GM10847 (cell line): ENCODE results near the gene LRRC58.

Experiments
- POLR2A ChIP-seq: IDR thresholded peaks from 2 replicates; pipeline ENCODE4 v1.6.1; 2011; ENCODE audit not compliant: insufficient read length; ENCODE audit errors: extremely low read depth

LRRC58 gene

DNA sequence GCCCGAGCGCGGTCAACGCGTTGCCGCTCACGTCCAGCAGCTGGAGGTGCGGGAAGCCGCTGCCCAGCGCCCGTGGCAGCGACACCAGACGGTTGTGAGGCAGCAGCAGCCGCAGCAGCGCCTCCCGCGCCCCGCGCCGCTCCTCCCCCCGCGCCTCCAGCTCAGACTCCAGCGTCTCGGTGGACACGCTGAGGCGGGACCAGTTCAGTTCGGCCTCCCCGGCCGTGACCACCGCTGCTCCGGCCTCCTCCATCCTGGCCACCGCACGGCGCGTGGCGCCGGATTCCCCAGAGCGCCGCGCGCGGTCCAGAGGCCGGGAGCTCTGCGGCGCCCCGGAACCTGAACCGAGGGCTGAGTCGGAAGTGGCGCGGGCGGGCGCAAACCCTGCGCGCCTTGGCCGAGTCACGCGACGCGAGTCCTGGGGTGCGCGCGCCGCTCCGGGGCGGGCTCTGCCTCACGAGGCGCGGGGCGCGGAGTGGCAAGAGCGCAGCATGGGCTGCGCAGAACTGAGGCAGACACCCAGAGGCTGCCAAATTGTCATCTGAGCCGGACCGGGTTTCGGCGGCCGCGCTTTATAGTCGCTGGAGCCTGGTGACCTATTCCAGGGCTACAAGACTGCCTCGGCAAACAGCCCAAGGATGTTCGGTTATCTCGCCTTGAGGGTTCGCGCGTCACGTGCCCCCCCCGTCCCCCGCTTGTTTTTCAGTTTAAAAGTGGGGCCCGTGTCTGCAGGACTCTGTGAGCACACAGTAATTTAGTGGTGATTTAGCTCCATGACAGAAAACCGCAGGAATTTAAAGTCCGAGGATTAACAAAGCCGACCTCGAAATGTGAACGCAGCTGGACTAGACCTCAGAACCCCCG lies at the start of gene LRRC58:
Gene LRRC58 (minus strand): TSS at position 364 of the 864 bp plus-strand sequence. CDS start 111 bp downstream, at position 253.
- TF ChIP-seq POLR2A: peak; percentile 93

DNA sequence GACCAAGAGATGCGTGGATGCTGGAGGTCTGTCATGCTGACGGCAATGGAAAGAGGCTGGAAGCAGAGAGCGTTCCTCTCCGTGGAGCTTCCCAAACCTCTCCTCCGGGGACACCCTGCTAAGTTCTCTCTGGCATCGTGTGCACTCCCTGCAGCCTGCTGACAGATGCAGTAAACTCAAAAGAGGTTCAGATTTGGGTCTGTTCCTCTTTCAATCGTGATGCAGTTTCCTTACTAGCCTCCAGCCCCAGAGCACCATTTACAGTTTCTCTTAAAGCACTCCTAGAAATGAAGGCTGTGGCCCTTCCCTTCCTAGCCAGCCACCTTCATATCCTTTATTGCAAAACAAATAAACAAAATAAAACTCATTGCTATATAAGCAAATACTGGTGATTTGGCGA lies 47.3 kb upstream of the LRRC58 start:
- no peak for TF ChIP-seq POLR2A

DNA sequence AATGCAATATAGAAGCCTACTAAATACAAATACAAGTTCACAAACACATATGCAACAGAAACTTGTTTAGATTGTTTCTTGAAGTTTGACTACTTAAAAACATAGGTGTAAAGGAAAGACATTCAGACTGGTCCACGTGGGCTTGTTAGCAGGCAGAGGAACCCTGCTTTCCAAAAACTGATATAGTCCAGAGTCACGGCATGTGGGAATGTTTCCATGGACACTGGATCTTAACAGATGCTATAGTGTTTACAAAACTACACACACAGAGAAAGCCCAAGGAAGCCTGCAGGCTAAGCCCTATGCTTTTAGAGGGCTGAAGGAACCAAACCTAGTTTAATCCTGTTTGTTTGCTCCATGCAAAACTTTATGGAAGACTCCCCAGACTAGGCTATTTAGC lies 45.2 kb upstream of the LRRC58 start:
- no peak for TF ChIP-seq POLR2A

DNA sequence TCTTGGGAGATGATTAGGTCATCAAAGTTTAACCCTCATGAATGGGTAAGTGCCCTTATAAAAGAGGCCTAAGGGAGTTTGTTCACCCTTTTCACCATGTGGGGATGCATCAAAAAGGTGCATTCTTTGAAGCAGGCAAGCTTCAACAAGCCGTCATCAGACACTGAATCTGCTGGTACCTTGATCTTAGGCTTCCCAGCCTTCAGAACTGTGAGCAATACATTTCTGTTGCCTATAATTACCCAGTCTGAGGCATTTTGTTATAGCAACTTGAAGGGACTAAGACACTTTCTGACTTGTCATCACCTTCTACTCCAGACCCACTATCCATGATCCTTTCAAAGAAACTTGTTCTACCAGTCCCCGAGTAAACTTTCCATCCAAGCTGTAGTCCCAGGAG lies 44.6 kb upstream of the LRRC58 start:
- TF ChIP-seq POLR2A: no peak

DNA sequence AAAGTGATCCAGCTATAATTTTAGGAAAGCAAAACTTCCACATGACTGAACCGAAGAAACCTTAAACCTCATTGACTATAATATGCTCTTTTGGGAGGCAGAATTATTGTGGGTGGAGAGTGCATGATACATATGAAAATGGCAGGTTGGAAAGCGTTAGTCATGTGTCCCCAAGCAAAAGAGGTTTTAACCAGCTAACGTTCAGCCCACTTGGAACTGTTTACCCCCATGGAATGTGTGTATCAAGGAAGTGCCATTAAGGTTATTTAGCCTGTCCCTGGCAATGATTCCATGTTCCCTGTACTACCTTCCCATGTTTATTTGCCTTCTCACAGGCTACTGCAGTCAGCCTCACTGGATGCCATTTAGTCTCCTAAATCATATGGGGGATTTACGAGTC lies 44.1 kb upstream of the LRRC58 start:
- TF ChIP-seq POLR2A: no peak

DNA sequence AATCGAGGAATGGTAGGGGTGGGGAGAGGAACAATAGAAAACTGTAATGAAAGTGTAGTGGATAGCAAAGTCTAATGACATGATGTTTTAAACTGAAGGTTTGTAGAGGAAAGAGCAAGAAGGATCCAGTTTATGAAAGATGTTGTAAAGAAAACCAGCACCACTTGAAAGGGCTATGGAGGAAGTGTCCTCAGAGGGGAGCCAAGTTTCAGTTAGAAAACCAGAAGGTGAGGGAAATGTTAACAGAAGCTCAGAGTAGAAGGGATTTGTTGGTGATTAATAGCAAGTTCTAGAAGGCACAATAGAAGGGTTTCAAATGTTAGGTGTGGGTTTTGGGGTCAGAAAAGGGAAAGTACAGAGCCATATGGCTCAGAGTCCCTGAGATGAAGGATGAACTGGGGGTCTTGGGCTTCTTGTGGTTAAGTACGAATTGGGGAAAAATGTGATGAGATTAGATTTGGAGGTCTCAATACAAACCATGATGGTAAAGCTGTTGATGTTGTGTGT lies 33.8 kb upstream of the LRRC58 start:
- no peak for TF ChIP-seq POLR2A

DNA sequence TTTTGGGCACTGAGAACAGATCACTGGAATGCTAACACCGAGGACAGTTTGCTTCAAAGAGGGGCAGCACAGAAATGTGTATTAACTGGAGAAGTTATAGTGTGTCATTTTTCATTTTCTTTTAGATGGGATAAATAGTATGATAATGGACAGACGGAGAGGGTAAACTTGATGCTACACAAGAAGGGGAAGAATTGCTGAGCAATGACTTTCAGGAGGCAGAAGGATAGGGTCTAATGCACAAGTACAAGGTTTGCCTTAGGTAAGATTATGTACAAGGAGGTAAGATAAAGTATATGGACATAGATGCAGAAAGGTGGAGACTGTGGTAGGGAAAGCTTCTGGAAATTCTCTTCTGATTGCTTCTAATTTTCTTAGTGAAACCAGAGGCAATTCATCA lies 32.3 kb upstream of the LRRC58 start:
- TF ChIP-seq POLR2A: no peak

DNA sequence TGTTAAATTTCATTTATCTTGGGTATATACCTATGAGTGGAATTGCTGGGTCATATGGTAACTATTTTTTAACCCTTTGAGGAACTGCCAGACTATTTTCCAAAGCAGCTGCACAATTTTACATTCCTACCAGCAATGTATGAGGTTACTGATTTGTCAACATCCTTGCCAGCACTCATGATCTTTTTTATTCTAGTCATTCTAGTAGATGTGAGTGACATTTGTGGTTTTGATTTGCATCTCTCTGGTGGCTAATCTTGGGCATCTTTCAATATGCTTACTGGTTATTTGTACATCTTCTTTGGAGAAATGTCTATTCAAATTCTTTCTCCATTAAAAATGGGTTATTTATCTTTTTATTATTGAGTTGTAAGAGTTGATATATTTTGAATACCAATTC lies 21.3 kb upstream of the LRRC58 start:
- TF ChIP-seq POLR2A: no peak

DNA sequence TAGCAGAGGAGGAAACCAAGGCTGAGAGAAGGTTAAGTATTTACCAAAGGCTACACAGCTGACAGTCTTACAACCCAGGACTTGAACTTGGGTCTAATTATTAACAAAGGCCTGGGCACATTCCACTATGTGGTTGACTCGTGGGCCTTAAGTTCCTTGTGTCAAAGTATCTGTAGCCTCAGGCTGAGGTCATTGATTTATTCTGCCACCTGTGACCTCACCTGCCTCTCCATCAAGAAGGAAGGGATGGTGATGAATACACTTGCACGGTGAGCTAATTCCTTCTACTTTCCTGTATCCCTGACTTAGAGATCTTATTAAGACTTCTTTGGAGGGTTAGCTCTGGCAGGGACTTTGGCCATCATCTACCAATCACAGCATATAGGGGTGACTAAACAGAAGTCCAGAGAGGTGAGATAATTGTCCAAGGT lies 19.9 kb upstream of the LRRC58 start:
- no peak for TF ChIP-seq POLR2A

DNA sequence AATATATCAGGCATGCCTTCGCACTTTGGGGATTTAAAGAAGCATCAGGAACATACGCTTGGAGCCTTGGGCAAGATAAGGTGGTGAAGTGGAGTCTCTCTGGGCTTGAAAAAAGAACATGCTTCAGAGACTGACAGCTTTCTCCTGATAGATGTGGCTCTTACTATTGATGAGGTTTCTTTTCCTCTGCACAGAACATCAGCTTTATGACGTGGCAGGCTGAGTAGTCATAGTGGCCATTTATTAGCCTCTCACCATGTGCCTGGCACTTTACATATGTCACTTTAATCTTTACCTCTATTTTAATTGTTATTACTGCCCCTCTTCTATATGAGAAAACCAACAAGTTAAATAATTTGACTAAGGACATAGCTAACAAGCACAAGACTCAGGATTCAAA lies 19.0 kb upstream of the LRRC58 start:
- TF ChIP-seq POLR2A: no peak

DNA sequence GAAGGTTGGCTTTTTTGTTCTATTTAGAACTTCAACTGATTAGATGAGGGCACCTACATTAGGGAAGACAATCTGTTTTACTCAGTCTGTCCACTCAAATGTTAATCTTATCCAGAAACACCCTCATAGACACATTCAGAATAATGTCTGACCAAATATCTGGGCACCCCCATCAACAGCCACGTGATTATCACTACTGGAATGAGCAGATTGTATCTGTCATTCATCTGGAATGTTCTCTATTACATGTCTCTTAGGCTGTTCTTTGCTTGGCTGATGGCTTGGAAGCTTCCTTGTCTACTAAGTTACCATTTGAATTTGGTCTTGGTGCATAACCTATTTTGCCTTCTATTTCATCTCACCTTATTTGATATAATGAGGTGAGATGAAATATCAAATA lies 15.7 kb upstream of the LRRC58 start:
- no peak for TF ChIP-seq POLR2A

DNA sequence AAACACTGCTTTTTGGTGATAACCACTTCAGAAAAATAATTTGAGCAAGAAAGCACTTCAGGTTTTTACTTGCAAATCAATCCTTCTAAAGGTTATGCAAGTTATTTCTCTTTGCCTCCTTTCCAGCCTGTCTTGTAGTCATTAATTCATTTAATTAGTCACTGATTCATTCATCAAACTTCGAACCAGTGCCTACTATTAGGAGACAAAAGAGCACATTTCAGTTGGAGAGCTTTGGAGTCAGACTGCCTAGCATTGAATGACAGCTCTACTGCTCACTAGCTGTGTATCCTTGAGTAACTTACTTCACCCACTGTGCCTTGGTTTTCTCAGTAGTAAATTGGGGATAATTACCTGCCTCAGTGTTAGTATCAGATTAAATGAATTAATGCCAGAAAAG lies 14.9 kb upstream of the LRRC58 start:
- no peak for TF ChIP-seq POLR2A

DNA sequence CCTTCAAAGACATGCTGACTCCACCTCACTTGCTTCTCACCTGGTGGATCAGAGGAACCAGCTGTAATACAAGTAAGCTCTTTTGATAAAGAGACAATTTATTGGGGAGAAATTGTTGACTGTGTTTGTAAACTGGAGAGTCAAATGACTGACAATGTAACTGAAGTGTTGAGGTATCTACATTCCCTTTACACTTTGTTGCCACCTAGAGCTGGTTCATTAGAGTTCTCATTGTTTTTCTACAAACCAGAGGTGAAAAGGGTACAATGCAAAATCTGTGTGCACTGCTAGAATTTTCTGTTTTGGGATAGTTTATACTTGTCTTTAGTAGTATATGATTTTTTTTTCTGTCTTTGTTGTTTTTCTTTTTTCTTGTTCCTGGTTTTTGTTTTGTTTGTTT lies 8.7 kb upstream of the LRRC58 start:
- no peak for TF ChIP-seq POLR2A

DNA sequence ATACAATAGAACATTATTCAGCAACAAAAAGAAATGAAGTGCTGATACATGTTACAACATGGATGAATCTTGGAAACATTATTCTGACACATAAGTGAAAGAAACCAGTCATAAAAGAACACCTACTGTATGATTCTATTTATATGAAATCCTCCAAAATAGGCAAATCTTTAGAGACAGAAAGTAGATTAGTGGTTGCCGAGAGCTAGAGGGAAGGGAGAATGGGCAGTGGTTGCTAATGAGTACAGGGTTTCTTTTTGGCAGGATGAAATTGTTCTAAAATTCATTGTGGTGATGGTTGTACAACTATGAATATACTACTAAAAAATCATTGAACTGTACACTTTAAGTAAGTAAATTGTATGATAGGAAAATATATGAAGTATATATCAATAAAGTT lies 6.3 kb upstream of the LRRC58 start:
- TF ChIP-seq POLR2A: no peak

DNA sequence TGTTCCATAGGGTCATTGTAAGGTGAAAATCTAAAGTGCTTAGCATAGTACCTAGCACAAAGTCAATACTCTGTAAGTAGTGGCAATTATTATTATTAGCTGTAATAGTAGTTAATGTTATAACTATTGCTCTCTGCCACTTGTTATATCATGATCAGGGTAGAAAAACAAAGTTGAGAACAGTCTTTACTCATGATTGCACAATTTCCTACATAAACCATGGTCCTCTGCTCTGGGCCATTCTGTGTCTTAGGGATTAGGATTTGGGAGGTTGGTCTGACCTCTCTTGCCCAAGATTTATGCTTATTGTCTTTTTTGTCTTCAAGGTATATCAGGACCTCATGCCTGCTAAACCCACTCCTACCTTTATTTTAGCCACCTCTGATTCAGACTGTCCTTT lies 4.3 kb upstream of the LRRC58 start:
- no peak for TF ChIP-seq POLR2A

DNA sequence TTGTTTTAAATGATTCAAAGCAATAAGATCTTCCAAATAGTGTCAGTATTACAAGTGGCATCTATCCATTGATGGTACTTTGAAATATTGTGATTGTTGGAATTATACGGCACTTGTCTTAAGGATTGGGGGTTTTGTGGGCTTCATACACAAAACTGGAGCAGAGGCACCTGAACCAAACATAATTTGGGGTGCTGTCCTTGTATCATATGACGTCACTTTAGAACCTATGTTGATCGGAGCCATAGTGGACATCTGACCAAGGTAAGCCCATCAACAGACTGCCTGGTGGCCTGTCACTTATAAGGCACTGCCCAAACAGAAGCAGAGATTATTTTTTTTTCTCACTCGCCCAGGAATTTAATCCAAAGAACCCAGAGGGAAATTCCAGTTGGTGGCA lies 2.9 kb upstream of the LRRC58 start:
- no peak for TF ChIP-seq POLR2A

DNA sequence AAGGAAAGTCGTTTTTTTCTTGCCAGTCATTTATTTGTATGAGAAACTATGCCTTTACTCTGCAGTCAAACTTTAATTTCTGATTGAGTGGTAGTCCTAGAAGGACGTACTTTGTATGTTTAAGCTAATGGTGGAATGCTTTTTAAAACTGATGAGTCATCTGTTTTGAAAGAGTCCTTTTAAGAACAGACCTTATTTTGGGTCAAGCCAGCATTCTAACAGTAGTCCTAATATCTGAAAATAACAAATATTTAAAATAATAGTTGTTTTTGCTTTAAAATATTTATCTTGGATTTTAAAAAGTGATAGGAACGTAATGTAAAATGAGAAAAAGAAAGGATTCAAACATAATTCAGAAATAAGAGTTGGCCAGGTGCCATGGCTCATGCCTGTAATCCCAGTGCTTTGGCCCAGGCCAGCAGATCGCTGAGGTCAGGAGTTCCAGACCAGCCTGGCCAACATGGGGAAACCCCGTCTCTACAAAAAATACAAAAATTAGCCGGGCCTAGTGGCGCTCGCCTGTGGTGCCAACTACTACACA lies 1.3 kb upstream of the LRRC58 start:
- no peak for TF ChIP-seq POLR2A

DNA sequence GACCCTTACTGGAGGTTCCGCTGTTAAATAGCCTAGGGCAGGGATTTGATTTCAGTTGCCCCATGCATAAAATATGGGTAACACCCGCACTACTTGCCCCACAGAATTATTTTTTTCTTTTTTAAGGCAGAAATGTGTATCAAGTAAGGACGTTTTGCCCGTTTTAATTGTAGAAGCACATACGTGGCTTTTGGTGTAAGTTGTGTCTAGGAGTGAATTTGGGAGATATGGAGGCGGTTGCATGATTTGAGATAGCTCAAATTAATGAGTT lies 636 bp upstream of the LRRC58 start:
- TF ChIP-seq POLR2A: no peak
